ENCODE measurements around the gene MAPK12.

Gene MAPK12

DNA sequence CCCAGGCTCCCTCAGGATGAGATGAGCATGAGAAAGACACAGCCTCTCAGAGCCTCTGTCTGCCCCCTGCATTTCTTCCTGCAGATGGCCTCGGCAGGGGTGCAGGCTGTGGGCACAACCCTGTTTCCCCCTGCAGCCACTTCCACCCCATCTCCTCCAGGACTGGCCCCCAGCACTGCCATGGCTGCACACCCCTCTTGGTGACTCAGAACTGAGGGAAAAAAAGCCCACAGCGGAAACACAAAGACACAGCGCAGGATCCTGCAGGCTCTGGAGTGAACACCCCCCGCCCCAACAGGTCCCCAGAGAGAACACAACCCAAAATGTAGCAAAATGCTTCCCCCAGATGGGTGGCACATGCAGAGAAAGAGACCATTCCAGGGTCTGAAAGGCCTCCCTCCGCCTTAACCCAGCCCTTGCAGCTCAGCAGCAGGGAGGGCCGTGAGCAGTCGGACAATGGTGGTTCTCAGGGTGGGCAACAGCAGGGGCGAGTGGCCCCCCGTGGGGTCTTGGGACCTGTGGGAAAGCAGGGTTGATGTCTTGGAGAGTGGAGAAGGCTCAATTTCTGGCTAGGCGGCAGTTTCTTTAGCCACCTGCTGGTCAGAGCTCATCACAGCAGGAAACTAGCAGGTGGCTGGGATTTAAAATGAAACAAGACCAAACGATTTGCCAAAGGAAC lies 24.6 kb downstream of the MAPK12 start:
- in situ Hi-C loops (cut with MboI; ENCODE audit: low sequenced_read_pairs), result no loop called here

DNA sequence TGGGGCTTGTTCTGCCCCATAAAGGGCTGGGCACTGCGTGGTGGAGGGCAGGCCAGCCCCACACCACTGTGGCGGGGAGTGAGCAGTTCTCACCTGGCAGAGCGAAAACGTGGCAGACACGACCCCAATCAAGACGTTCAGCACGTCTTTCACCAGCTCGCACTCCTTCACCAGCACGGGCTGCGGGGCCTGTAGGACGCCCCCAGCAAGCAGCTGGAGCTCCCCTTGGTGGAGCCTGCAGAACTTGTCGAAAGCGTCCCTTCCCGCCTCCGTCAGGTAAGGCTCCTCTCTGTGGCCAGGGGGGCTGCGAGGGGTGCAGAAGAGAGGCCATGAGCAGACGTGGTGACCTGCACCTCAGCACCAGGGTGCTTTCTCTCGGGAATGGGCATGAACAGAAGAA lies 28.3 kb downstream of the MAPK12 start:
- in situ Hi-C loops (cut with MboI; ENCODE audit: low sequenced_read_pairs), result no loop called here

- in situ Hi-C loops (cut with MboI; ENCODE audit: low sequenced_read_pairs), result no loop called here
Observed at GRCh38 chr22:50232481-50233151, 28.9 kb downstream of the MAPK12 start.

DNA sequence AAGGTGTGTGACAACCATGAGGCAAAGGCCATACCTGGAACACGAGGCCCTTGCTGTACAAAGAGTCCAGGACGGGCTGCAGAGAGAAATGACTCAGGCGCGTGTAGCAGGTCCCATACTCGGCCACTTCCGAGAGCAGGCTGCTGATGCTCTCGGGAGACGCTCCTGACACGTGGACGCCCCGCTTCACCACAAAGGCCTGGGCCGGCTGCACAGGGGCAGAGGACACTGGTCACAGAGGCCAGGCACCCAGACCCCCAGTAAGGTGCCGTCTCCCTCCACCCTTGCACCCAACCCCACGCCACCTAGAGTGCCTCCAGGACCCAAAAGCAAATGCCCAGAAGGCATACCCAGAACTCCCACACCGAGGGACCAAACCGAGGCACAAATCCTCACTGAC lies 32.1 kb downstream of the MAPK12 start:
- in situ Hi-C loops (cut with MboI; ENCODE audit: low sequenced_read_pairs), result no loop called here

DNA sequence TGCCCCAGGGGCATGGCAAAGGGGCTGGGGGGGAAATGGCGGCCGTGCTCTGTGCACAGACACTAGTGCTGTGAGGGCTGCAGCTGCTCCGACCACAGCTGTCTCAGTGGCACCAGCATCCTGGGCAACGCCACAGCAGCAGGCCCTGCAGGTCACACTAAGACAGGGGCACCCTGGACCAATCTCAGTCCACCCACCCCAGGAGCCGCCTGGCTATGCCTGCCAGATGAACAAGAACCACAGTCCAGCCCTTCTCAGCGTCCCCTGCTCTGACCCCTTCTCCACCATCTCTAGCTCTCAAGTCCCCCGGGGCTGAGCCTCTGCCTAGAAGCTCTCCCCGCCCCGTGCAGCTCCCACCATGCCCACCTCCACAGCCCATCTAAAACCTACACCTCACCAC lies 33.1 kb downstream of the MAPK12 start:
- in situ Hi-C loops (cut with MboI; ENCODE audit: low sequenced_read_pairs), result no loop called here

DNA sequence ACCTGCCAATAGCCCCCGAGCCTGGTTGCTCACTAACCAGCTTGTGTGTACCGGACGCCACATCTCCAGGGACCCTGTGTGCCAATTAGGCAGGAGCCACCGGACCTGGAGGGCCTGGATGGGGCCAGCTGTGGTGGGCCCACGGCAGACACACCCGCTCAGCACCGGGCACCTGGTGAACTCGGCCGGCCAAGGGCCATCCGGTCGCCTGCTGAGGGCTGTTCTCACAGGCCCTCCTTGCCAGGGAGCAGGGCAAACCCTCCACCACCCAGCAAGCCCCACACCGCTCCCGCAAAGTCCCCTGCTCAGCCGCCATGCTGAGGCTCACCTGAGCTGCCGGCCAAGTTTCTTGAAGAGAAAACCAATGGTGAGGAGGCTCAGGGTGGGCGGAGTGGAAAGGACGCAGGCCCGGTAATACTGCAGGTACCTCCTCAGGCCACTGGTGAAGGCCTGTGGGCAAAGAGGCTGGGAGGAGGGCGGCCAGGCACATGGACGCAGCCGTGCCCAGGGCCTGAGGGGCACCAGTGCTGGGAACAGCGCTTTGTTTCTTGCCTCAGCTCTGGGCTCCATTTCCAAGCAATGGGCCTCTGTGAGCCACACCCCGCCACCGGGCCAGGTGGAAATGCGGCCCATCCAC lies 33.8 kb downstream of the MAPK12 start:
- in situ Hi-C loops (cut with MboI; ENCODE audit: low sequenced_read_pairs), result no loop called here

DNA sequence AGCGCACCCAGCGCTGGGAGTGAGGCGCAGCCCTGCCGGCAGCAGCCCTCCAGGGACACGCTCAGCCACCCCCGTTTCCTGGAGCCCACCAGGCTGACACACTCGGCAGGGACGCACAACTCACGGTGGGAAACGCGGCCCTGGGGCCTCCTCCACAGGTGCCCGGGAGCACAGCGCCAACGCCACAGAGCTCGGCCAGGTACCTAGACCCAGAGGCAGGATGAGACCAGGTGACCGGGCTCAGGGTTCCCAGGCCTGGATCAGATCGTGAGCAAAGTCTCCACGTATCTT lies 34.7 kb downstream of the MAPK12 start:
- in situ Hi-C loops (cut with MboI; ENCODE audit: low sequenced_read_pairs), result no loop called here

- in situ Hi-C loops (cut with MboI; ENCODE audit: low sequenced_read_pairs), result no loop called here
Observed at GRCh38 chr22:50226063-50226874, 35.2 kb downstream of the MAPK12 start.

DNA sequence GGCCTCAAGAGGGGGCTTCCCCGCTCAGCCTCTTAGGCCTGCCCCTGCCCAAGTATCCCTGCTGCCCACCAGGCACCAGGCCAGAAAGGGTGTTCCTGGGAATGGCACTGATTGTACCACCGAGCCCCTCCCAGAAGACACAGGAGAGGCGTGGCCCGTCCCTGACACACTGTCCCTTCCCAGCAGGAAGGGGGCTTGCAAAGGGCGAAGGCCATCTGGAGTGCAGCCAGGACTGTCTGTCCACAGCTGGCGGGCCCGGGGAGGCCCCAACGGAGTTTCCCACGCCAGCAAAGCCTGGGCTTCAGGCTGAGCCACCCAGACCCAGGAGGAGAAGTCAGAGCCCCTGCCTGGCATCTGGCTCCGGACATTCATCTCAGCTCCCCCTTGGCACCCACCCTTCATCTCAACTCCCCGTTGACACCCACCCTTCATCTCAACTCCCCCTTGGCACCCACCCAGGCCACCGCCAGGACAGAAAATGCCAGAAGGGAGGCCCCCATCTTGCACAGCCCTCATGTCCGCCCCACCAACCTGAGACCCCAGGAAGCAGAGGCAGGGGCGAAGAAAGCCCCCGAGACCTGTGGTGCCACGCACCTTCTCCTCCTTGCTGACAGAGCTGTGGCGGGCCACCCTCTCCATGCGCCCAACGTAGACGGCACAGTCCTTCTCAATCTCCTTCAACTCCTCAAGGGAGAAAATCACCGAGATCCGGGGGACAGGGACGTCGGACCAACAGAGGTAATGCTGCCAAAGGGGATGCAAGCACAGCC lies 36.1 kb downstream of the MAPK12 start:
- in situ Hi-C loops (cut with MboI; ENCODE audit: low sequenced_read_pairs), result no loop called here

DNA sequence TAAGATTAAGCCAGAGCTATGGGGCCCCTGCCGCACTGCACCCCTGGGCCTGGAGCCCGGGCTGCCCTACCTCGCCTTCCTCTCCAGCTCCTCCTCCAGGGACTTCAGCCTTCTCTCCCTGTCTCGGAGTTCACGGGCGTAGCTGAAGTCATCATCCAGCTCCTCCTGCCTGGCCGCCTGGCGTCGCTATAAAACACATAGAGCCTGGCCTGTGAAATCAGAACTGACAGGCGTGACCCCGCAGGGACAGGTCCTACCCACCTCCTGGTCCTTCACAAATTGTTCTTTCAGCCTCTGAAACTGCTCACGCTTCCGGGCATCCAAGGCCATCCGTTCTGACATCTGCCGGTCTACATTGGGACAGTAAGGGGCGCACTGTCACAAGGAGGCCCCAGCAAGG lies 37.4 kb downstream of the MAPK12 start:
- in situ Hi-C loops (cut with MboI; ENCODE audit: low sequenced_read_pairs), result no loop called here

- in situ Hi-C loops (cut with MboI; ENCODE audit: low sequenced_read_pairs), result no loop called here
Observed at GRCh38 chr22:50222508-50222907, 39.0 kb downstream of the MAPK12 start.

DNA sequence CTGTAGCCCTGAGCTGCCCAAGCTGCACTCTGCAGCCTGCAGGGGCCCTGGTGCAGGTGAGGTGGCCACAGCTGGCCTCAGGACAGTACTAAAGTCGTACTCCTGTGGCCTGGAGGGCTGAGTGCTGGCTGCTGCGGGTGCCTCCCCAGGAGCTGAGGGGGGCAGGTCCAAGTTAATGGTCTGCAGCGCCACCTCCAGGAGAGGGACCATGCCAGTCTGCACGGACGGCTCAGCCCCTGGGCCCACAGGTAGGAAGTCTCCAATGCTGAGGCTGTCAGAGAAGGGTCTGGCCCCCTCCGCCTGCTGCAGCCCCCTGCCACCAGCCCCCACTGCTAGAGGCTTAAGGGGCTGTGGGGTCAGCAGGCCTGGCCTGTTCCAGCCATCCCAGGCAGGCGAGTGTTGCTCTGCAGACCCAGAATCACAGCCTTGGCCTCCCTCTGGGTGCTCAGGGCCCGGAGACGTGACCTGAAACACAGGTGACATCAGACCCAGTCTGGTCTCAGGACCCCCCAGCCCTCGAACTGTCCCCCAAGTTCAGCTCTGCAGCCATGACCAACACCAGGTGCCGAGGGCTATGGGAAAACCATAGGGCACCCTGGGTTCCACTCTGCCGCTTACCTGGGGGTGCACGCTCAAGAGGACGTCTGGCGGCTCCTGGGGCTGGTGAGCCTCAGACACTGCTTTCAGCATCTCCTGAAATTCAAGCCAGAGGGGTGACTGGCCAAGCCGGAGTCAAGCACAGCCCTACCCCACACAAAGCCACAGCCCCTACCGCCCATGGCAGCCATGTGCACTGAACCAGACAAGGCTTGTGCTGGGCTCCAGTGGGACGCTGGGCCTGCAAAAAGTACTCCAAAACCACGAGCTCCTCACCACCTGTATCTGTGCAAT lies 39.8 kb downstream of the MAPK12 start:
- in situ Hi-C loops (cut with MboI; ENCODE audit: low sequenced_read_pairs), result no loop called here

DNA sequence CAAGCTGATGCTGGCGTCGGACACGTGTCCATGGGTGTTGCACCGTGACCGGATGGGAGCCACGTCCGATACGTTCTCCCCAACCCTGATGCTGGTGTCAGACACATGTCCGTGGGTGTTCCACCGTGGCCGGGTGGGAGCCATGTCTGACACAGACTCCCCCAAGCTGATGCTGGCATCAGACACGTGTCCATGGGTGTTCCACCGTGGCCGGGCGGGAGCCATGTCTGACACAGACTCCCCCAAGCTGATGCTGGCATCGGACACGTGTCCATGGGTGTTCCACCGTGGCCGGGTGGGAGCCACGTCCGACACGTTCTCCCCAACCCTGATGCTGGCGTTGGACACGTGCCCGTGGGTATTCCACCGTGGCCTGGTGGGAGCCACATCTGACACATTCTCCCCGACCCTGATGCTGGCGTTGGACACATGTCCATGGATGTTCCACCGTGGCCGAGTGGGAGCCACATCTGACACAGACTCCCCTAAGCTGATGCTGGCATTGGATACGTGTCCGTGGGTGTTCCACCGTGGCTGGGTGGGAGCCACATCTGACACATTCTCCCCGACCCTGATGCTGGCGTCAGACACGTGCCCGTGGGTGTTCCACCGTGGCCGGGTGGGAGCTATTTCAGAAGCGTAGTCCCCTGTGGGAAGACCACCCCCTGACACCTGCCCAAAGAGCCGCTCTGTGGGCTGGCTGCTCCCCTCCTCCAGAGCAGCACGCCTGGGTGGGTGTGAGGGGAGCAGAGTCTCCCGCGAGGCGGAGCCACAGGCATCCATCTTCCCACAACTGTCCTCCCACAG lies 40.7 kb downstream of the MAPK12 start:
- in situ Hi-C loops (cut with MboI; ENCODE audit: low sequenced_read_pairs), result no loop called here

DNA sequence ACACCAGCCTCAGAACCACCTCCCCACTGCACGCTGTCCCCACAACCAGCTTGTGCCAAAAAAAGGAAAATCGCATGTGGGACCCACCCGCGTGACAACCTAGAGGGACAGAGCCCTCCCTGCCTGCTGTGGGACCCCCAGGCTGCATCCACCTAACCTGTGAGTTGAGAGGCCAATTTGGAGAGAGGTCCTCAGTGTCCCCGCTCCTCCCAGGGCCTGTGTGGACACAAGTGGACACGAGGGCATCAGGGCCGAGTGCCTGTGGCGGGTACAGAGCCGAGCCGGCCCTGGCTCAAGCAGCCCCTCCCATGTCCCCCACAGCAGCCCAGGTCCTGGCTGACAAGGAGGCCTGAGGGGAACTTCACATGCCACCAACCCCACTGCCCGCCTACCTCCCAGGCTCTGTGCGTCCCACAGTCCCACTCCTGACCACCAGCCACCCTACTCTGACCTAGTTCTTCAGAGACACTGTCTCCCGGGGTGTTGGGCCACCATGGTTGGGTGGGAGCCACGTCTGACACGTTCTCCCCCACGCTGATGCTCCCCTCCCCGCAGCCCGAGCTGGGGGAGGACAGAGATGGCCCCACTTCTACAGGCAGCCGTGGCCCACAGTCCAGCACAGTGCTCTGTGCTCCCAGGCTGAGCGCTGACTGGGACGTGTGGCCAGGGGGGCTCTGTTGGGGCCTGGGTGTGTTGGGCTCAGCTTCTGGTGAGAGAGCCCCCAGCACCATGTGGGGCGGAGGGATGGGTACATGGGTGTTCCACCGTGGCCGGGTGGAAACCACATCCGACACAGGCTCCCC lies 41.5 kb downstream of the MAPK12 start:
- in situ Hi-C loops (cut with MboI; ENCODE audit: low sequenced_read_pairs), result no loop called here

DNA sequence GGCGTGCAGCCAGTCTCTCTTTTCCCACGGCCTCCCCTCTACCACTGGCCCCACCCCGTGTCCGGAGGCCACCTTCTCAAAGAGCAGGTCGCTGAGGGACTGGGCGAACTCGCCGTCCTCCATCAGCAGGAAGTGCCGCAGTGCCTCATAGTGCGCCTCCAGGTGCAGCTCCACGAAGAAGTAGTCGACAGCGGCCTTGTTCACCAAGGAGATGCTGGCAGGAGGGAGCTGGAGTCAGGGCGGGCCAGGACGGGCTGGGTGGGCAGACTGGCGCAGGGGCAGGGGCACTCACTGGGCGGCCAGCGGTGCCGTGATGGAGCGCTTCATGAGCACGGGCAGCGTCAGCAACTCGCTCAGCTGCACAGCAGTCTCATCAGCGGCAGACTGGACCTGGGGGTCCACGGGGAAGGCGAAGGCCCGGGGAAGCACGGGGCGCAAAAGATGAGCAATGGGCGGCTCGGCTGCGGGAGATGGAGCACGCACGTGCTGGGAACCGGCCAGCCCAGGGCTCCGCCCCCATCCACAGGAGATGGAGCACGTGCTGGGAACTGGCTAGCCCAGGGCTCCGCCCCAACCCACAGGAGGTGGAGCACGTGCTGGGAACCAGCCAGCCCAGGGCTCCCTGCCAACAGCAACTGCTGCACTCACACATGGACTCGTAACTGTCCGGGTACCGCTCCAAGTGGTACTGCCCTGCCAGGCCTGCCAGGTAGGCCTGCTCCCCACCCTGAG lies 42.3 kb downstream of the MAPK12 start:
- in situ Hi-C loops (cut with MboI; ENCODE audit: low sequenced_read_pairs), result no loop called here

DNA sequence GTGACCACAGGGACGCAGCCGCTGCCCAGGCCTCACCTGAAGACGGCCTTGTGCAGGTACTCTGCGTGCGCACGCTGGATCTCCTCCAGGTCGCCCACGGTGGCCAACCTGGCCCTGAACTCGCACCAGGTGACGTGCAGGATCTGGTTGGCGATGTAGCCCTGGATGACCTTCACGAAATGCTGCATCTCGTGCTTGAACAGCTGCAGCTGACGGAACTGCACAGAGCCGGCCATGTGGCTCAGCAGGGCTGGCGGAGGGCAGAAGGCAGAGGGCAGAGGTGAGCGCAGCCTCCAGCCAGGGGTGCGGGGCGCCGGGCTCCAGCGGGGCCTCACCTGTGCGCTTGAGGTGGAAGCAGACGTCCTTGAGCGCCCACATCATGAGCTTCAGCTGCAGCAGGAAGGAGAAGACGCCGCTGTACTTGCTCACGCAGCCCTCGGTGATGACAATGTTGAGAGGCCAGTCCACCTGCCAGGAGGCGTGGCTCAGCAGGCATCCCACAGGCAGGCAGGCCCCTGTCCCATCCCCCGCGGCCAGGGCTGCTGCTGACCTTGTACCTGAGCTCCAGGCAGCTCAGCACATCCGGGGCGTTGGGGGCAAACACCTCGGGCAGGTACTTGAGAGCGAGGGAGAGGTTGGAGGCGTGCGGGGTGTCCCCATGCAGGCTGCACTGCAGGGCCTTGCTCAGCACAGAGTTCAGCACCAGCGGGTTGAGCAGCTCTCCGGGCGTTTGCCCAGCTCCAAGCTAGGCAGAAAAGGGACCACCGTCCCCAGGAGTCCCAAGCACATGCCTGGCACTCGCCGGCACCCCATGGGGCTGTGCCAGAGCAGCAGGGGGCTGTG lies 43.1 kb downstream of the MAPK12 start:
- in situ Hi-C loops (cut with MboI; ENCODE audit: low sequenced_read_pairs), result no loop called here

Data from hTERT RPE-1 (cell line).